GM18526 (cell line): Measurements from ENCODE around the gene NUAK2.

ENCODE experiments used
- POLR2A ChIP-seq: IDR thresholded peaks from 3 replicates; pipeline ENCODE4 v1.6.1; 2011; ENCODE audit not compliant: insufficient read length; ENCODE audit errors: extremely low read depth

NUAK2 gene

GRCh38 chr1:205321162-205321958, at the start of gene NUAK2:
NUAK2 (minus strand) TSS chr1:205321745; CDS start chr1:205321628, 117 bp downstream.
- TF ChIP-seq POLR2A, result no peak

GRCh38 chr1:205370780-205371179, 49.2 kb upstream of the NUAK2 start:
- TF ChIP-seq POLR2A, result no peak

- TF ChIP-seq POLR2A, result no peak
Observed at GRCh38 chr1:205369701-205370123, 48.2 kb upstream of the NUAK2 start.

- TF ChIP-seq POLR2A, result no peak
Observed at GRCh38 chr1:205368478-205368877, 46.9 kb upstream of the NUAK2 start.

GRCh38 chr1:205365945-205366463, 44.5 kb upstream of the NUAK2 start:
- no peak for TF ChIP-seq POLR2A

GRCh38 chr1:205360891-205361290, 39.3 kb upstream of the NUAK2 start:
- TF ChIP-seq POLR2A, result no peak

GRCh38 chr1:205359771-205360565, 38.4 kb upstream of the NUAK2 start:
- TF ChIP-seq POLR2A, result no peak

- no peak for TF ChIP-seq POLR2A
Observed at GRCh38 chr1:205358579-205358978, 37.0 kb upstream of the NUAK2 start.

- TF ChIP-seq POLR2A, result no peak
Observed at GRCh38 chr1:205357567-205357966, 36.0 kb upstream of the NUAK2 start.

- TF ChIP-seq POLR2A, result no peak
Observed at GRCh38 chr1:205356440-205357139, 35.0 kb upstream of the NUAK2 start, which contains the start of gene KLHDC8A. KLHDC8A (minus strand) TSS chr1:205356922; CDS start chr1:205343604, 13,318 bp downstream.

GRCh38 chr1:205355075-205355453, 33.5 kb upstream of the NUAK2 start:
- no peak for TF ChIP-seq POLR2A

- no peak for TF ChIP-seq POLR2A
Observed at GRCh38 chr1:205354259-205355074, 32.9 kb upstream of the NUAK2 start.

- TF ChIP-seq POLR2A, result no peak
Observed at GRCh38 chr1:205353612-205354011, 32.1 kb upstream of the NUAK2 start.

- TF ChIP-seq POLR2A, result no peak
Observed at GRCh38 chr1:205353191-205353590, 31.6 kb upstream of the NUAK2 start.
